ENCODE results near the gene C1orf122.

The C1orf122 gene

GRCh38 chr1:37811027-37811655, 3.6 kb downstream of the C1orf122 start:
- no peak overlapping the region for H2BK15ac ChIP-seq (ENCODE audit: low read depth, poor library complexity, severe bottlenecking)
- H4K91ac ChIP-seq (ENCODE audit: low read length) = no peak overlapping the region
- no peak overlapping the region for H2BK12ac ChIP-seq (ENCODE audit: low read length in 2 of 2)
- no peak overlapping the region for H3K4ac ChIP-seq (ENCODE audit: low read depth in 1 of 2, low read length in 2 of 2)
- H3K9ac ChIP-seq (ENCODE audit: low read length) = peak overlapping the region; percentile 91
- H3K4me3 ChIP-seq (ENCODE audit: insufficient read depth in 1 of 2, low read depth in 1 of 2, low read length in 2 of 2) = peak overlapping the region in 1 of 2 experiments; percentile 87
- no peak overlapping the region for H3K27ac ChIP-seq (ENCODE audit: low read length, poor library complexity, severe bottlenecking)
- H3K9me3 ChIP-seq (ENCODE audit: control insufficient read depth, low read length) = no peaks in the 10 kb centered on the region
- no peak overlapping the region for H3K23ac ChIP-seq (ENCODE audit: low read length in 2 of 2)
- no peak overlapping the region for H2AK5ac ChIP-seq (ENCODE audit: low read length, severe bottlenecking)
- H3K36me3 ChIP-seq (ENCODE audit: control insufficient read depth in 1 of 2, insufficient read depth in 2 of 2, low read depth in 1 of 2, low read length in 2 of 2) = peaks cover 35 to 41% of the 10 kb centered on the region in 2 experiments
- H2BK120ac ChIP-seq (ENCODE audit: low read depth, low read length) = no peak overlapping the region
- peaks cover 36% of the 10 kb centered on the region for H3K79me1 ChIP-seq (replicated peaks; ENCODE audit: low read length, poor library complexity, severe bottlenecking)
- H3K27me3 ChIP-seq (ENCODE audit: control insufficient read depth in 1 of 2, insufficient read depth in 1 of 2, low read length in 2 of 2) = no peaks in the 10 kb centered on the region
- H2BK5ac ChIP-seq (ENCODE audit: low read depth, low read length, poor library complexity, severe bottlenecking) = no peak overlapping the region
- 33% methylated on average over 5 of the region's 7 CpGs for WGBS
- H2AFZ ChIP-seq (ENCODE audit: low read depth, low read length) = no peak overlapping the region
- H3K4me2 ChIP-seq (ENCODE audit: low read length, poor library complexity, severe bottlenecking) = no peak overlapping the region
- peak; percentile 87 for DNase-seq
- no peak overlapping the region for H3K14ac ChIP-seq (ENCODE audit: low read length in 2 of 2)
- peaks cover 14% of the 10 kb centered on the region for H3K4me1 ChIP-seq (ENCODE audit: control insufficient read depth, insufficient read depth, low read depth, low read length)
- H4K8ac ChIP-seq (ENCODE audit: low read length) = no peak overlapping the region
- H3K18ac ChIP-seq (ENCODE audit: low read depth in 1 of 2, low read length in 2 of 2) = no peak overlapping the region

GRCh38 chr1:37813529-37814145, 6.0 kb downstream of the C1orf122 start:
- Histone ChIP-seq H3K79me1 (replicated peaks; ENCODE audit: low read length, poor library complexity, severe bottlenecking) (peaks cover 40% of the 10 kb centered on the region), H2BK12ac (ENCODE audit: low read length in 2 of 2) (no peak overlapping the region), H3K18ac (ENCODE audit: low read depth in 1 of 2, low read length in 2 of 2) (no peak overlapping the region), H2AFZ (ENCODE audit: low read depth, low read length) (no peak overlapping the region), H3K9me3 (ENCODE audit: control insufficient read depth, low read length) (no peaks in the 10 kb centered on the region), H3K4me2 (ENCODE audit: low read length, poor library complexity, severe bottlenecking) (no peak overlapping the region), H3K9ac (ENCODE audit: low read length) (peak overlapping the region; percentile 58), H3K36me3 (ENCODE audit: control insufficient read depth in 1 of 2, insufficient read depth in 2 of 2, low read depth in 1 of 2, low read length in 2 of 2) (peaks cover 39 to 50% of the 10 kb centered on the region in 2 experiments), H3K4me3 (ENCODE audit: insufficient read depth in 1 of 2, low read depth in 1 of 2, low read length in 2 of 2) (no peak overlapping the region), H3K4ac (ENCODE audit: low read depth in 1 of 2, low read length in 2 of 2) (no peak overlapping the region), H2BK15ac (ENCODE audit: low read depth, poor library complexity, severe bottlenecking) (no peak overlapping the region), H4K8ac (ENCODE audit: low read length) (no peak overlapping the region), H3K4me1 (ENCODE audit: control insufficient read depth, insufficient read depth, low read depth, low read length) (peaks cover 9% of the 10 kb centered on the region), H3K27ac (ENCODE audit: low read length, poor library complexity, severe bottlenecking) (no peak overlapping the region), H2AK5ac (ENCODE audit: low read length, severe bottlenecking) (no peak overlapping the region), H4K91ac (ENCODE audit: low read length) (no peak overlapping the region), H3K27me3 (ENCODE audit: control insufficient read depth in 1 of 2, insufficient read depth in 1 of 2, low read length in 2 of 2) (no peaks in the 10 kb centered on the region), H2BK120ac (ENCODE audit: low read depth, low read length) (no peak overlapping the region), H3K23ac (ENCODE audit: low read length in 2 of 2) (no peak overlapping the region), H2BK5ac (ENCODE audit: low read depth, low read length, poor library complexity, severe bottlenecking) (no peak overlapping the region), H3K14ac (ENCODE audit: low read length in 2 of 2) (no peak overlapping the region)
- DNase-seq = no peak
- WGBS = 86% methylated on average over 1 of the region's 2 CpGs

- Histone ChIP-seq H4K8ac (ENCODE audit: low read length) (no peak overlapping the region), H2AFZ (ENCODE audit: low read depth, low read length) (no peak overlapping the region), H2BK12ac (ENCODE audit: low read length in 2 of 2) (no peak overlapping the region), H3K4me3 (ENCODE audit: insufficient read depth in 1 of 2, low read depth in 1 of 2, low read length in 2 of 2) (no peak overlapping the region), H3K18ac (ENCODE audit: low read depth in 1 of 2, low read length in 2 of 2) (no peak overlapping the region), H2BK120ac (ENCODE audit: low read depth, low read length) (no peak overlapping the region), H3K9me3 (ENCODE audit: control insufficient read depth, low read length) (no peaks in the 10 kb centered on the region), H3K36me3 (ENCODE audit: control insufficient read depth in 1 of 2, insufficient read depth in 2 of 2, low read depth in 1 of 2, low read length in 2 of 2) (peaks cover 42 to 55% of the 10 kb centered on the region in 2 experiments), H3K14ac (ENCODE audit: low read length in 2 of 2) (no peak overlapping the region), H3K4me1 (ENCODE audit: control insufficient read depth, insufficient read depth, low read depth, low read length) (peaks cover 5% of the 10 kb centered on the region), H3K79me1 (replicated peaks; ENCODE audit: low read length, poor library complexity, severe bottlenecking) (peaks cover 40% of the 10 kb centered on the region), H2AK5ac (ENCODE audit: low read length, severe bottlenecking) (no peak overlapping the region), H3K27me3 (ENCODE audit: control insufficient read depth in 1 of 2, insufficient read depth in 1 of 2, low read length in 2 of 2) (no peaks in the 10 kb centered on the region), H2BK5ac (ENCODE audit: low read depth, low read length, poor library complexity, severe bottlenecking) (no peak overlapping the region), H2BK15ac (ENCODE audit: low read depth, poor library complexity, severe bottlenecking) (no peak overlapping the region), H4K91ac (ENCODE audit: low read length) (no peak overlapping the region), H3K9ac (ENCODE audit: low read length) (peak overlapping the region; percentile 58), H3K27ac (ENCODE audit: low read length, poor library complexity, severe bottlenecking) (no peak overlapping the region), H3K4me2 (ENCODE audit: low read length, poor library complexity, severe bottlenecking) (no peak overlapping the region), H3K23ac (ENCODE audit: low read length in 2 of 2) (no peak overlapping the region), H3K4ac (ENCODE audit: low read depth in 1 of 2, low read length in 2 of 2) (no peak overlapping the region)
- whole genome bisulfite sequencing = 97% methylated on average over 7 of the region's 7 CpGs
- no peak for DNase-seq
These were observed 6.7 kb downstream of the C1orf122 start for GRCh38 chr1:37814252-37814651.

- H3K4me1 ChIP-seq (ENCODE audit: control insufficient read depth, insufficient read depth, low read depth, low read length) = peaks cover 2% of the 10 kb centered on the region
- no peak overlapping the region for H4K91ac ChIP-seq (ENCODE audit: low read length)
- H3K4me2 ChIP-seq (ENCODE audit: low read length, poor library complexity, severe bottlenecking) = no peak overlapping the region
- no peak overlapping the region for H3K9ac ChIP-seq (ENCODE audit: low read length)
- peaks cover 43% of the 10 kb centered on the region for H3K79me1 ChIP-seq (replicated peaks; ENCODE audit: low read length, poor library complexity, severe bottlenecking)
- no peak overlapping the region for H2BK15ac ChIP-seq (ENCODE audit: low read depth, poor library complexity, severe bottlenecking)
- H3K4me3 ChIP-seq (ENCODE audit: insufficient read depth in 1 of 2, low read depth in 1 of 2, low read length in 2 of 2) = no peak overlapping the region
- H2AFZ ChIP-seq (ENCODE audit: low read depth, low read length) = no peak overlapping the region
- H3K14ac ChIP-seq (ENCODE audit: low read length in 2 of 2) = no peak overlapping the region
- H3K9me3 ChIP-seq (ENCODE audit: control insufficient read depth, low read length) = no peaks in the 10 kb centered on the region
- H3K27me3 ChIP-seq (ENCODE audit: control insufficient read depth in 1 of 2, insufficient read depth in 1 of 2, low read length in 2 of 2) = no peaks in the 10 kb centered on the region
- H2AK5ac ChIP-seq (ENCODE audit: low read length, severe bottlenecking) = no peak overlapping the region
- DNase-seq = peak; percentile 60
- WGBS = 41% methylated on average over 2 of the region's 2 CpGs
- H3K18ac ChIP-seq (ENCODE audit: low read depth in 1 of 2, low read length in 2 of 2) = no peak overlapping the region
- no peak overlapping the region for H3K27ac ChIP-seq (ENCODE audit: low read length, poor library complexity, severe bottlenecking)
- H2BK120ac ChIP-seq (ENCODE audit: low read depth, low read length) = no peak overlapping the region
- H2BK12ac ChIP-seq (ENCODE audit: low read length in 2 of 2) = no peak overlapping the region
- no peak overlapping the region for H4K8ac ChIP-seq (ENCODE audit: low read length)
- no peak overlapping the region for H3K4ac ChIP-seq (ENCODE audit: low read depth in 1 of 2, low read length in 2 of 2)
- H2BK5ac ChIP-seq (ENCODE audit: low read depth, low read length, poor library complexity, severe bottlenecking) = no peak overlapping the region
- H3K36me3 ChIP-seq (ENCODE audit: control insufficient read depth in 1 of 2, insufficient read depth in 2 of 2, low read depth in 1 of 2, low read length in 2 of 2) = peaks cover 54 to 73% of the 10 kb centered on the region in 2 experiments
- no peak overlapping the region for H3K23ac ChIP-seq (ENCODE audit: low read length in 2 of 2)
These were observed 9.9 kb downstream of the C1orf122 start for GRCh38 chr1:37817481-37817880.
